Mesenchymal stem cell (in vitro differentiated cells and primary cell): Measurements from ENCODE around the gene CPT1B.

Source experiments
- DNase-seq: peaks from one replicate; pipeline ENCODE4 v3.0.0-alpha.2; 2013
- H2AFZ ChIP-seq: one replicate; pipeline ENCODE4 v1.6.1; 2013; ENCODE audit warnings: low read depth, mild to moderate bottlenecking, control low read depth, inconsistent platforms, low read length, moderate library complexity
- H2AK5ac ChIP-seq: 2 replicates; pipeline ENCODE4 v1.6.1; 2013; ENCODE audit warnings: low read length, moderate library complexity, mild to moderate bottlenecking, inconsistent platforms; ENCODE audit not compliant: severe bottlenecking
- H2BK120ac ChIP-seq: one replicate; pipeline ENCODE4 v1.6.1; 2013; ENCODE audit warnings: low read depth, mild to moderate bottlenecking, inconsistent platforms, low read length, moderate library complexity
- H2BK12ac ChIP-seq, 2 experiments: one replicate each; pipeline ENCODE4 v1.6.1; 2013; ENCODE audit warnings: inconsistent platforms in 2 of 2, low read length in 2 of 2, mild to moderate bottlenecking in 2 of 2, moderate library complexity in 2 of 2, control low read depth in 1 of 2
- H2BK15ac ChIP-seq: one replicate; pipeline ENCODE4 v1.6.1; 2013; ENCODE audit warnings: mild to moderate bottlenecking, low read depth, inconsistent platforms; ENCODE audit not compliant: poor library complexity, severe bottlenecking
- H2BK5ac ChIP-seq: 2 replicates; pipeline ENCODE4 v1.6.1; 2013; ENCODE audit warnings: low read depth, mild to moderate bottlenecking, low read length, control low read depth, inconsistent platforms; ENCODE audit not compliant: poor library complexity, severe bottlenecking
- H3K14ac ChIP-seq, 2 experiments: one replicate each; pipeline ENCODE4 v1.6.1; 2013; ENCODE audit warnings: inconsistent platforms in 2 of 2, low read length in 2 of 2, control low read depth in 1 of 2, mild to moderate bottlenecking in 1 of 2, moderate library complexity in 1 of 2
- H3K18ac ChIP-seq, 2 experiments: one replicate each; pipeline ENCODE4 v1.6.1; 2013; ENCODE audit warnings: inconsistent platforms in 2 of 2, low read length in 2 of 2, control low read depth in 1 of 2, low read depth in 1 of 2, mild to moderate bottlenecking in 1 of 2
- H3K23ac ChIP-seq, 2 experiments: one replicate each; pipeline ENCODE4 v1.6.1; 2013; ENCODE audit warnings: inconsistent platforms in 2 of 2, low read length in 2 of 2, mild to moderate bottlenecking in 2 of 2, moderate library complexity in 2 of 2, control low read depth in 1 of 2
- H3K27ac ChIP-seq: 2 replicates; pipeline ENCODE4 v1.5.1; 2013; ENCODE audit warnings: mild to moderate bottlenecking, moderate library complexity, low read length, control low read depth, inconsistent platforms; ENCODE audit not compliant: poor library complexity, severe bottlenecking
- H3K27me3 ChIP-seq, 2 experiments: 2 replicates each; pipeline versions ENCODE4 v1.6.1 to v1.7.0; 2013; ENCODE audit warnings: low read length in 2 of 2, mild to moderate bottlenecking in 2 of 2, moderate library complexity in 2 of 2, control low read depth in 1 of 2, inconsistent platforms in 1 of 2; ENCODE audit not compliant: control insufficient read depth in 1 of 2, insufficient read depth in 1 of 2
- H3K36me3 ChIP-seq, 2 experiments: 2 replicates each; pipeline versions ENCODE4 v1.6.1 to v1.7.0; 2013; ENCODE audit warnings: low read length in 2 of 2, control low read depth in 1 of 2, inconsistent platforms in 1 of 2, low read depth in 1 of 2, mild to moderate bottlenecking in 1 of 2; ENCODE audit not compliant: insufficient read depth in 2 of 2, control insufficient read depth in 1 of 2
- H3K4ac ChIP-seq, 2 experiments: one replicate each; pipeline ENCODE4 v1.6.1; 2013; ENCODE audit warnings: inconsistent platforms in 2 of 2, low read length in 2 of 2, mild to moderate bottlenecking in 2 of 2, moderate library complexity in 2 of 2, control low read depth in 1 of 2, low read depth in 1 of 2
- H3K4me1 ChIP-seq: 2 replicates; pipeline ENCODE4 v1.6.1; 2013; ENCODE audit warnings: low read depth, low read length, control low read depth; ENCODE audit not compliant: control insufficient read depth, insufficient read depth
- H3K4me2 ChIP-seq: 2 replicates; pipeline ENCODE4 v1.6.1; 2013; ENCODE audit warnings: low read length, mild to moderate bottlenecking, inconsistent platforms; ENCODE audit not compliant: poor library complexity, severe bottlenecking
- H3K4me3 ChIP-seq, 2 experiments: 2 replicates each; pipeline versions ENCODE4 v1.5.1 to v1.7.0; 2013; ENCODE audit warnings: low read length in 2 of 2, mild to moderate bottlenecking in 2 of 2, control low read depth in 1 of 2, low read depth in 1 of 2; ENCODE audit not compliant: insufficient read depth in 1 of 2
- H3K79me1 ChIP-seq: replicated peaks from 2 replicates; pipeline ENCODE4 v1.6.1; 2013; ENCODE audit warnings: mild to moderate bottlenecking, control low read depth, low read length, inconsistent platforms; ENCODE audit not compliant: poor library complexity, severe bottlenecking
- H3K9ac ChIP-seq: 2 replicates; pipeline ENCODE4 v1.7.0; 2013; ENCODE audit warnings: mild to moderate bottlenecking, low read length, moderate library complexity
- H3K9me3 ChIP-seq: 2 replicates; pipeline ENCODE4 v1.7.0; 2013; ENCODE audit warnings: mild to moderate bottlenecking, low read length; ENCODE audit not compliant: control insufficient read depth
- H4K8ac ChIP-seq: one replicate; pipeline ENCODE4 v1.6.1; 2013; ENCODE audit warnings: inconsistent platforms, mild to moderate bottlenecking, low read length, moderate library complexity
- H4K91ac ChIP-seq: one replicate; pipeline ENCODE4 v1.6.1; 2013; ENCODE audit warnings: mild to moderate bottlenecking, low read length, inconsistent platforms
- WGBS: methylation state at CpG from one replicate; pipeline ENCODE4 v1.1.7; 2013; ENCODE audit warnings: mixed read lengths; 5-methylcytosine and 5-hydroxymethylcytosine counted together

Gene CPT1B

DNA sequence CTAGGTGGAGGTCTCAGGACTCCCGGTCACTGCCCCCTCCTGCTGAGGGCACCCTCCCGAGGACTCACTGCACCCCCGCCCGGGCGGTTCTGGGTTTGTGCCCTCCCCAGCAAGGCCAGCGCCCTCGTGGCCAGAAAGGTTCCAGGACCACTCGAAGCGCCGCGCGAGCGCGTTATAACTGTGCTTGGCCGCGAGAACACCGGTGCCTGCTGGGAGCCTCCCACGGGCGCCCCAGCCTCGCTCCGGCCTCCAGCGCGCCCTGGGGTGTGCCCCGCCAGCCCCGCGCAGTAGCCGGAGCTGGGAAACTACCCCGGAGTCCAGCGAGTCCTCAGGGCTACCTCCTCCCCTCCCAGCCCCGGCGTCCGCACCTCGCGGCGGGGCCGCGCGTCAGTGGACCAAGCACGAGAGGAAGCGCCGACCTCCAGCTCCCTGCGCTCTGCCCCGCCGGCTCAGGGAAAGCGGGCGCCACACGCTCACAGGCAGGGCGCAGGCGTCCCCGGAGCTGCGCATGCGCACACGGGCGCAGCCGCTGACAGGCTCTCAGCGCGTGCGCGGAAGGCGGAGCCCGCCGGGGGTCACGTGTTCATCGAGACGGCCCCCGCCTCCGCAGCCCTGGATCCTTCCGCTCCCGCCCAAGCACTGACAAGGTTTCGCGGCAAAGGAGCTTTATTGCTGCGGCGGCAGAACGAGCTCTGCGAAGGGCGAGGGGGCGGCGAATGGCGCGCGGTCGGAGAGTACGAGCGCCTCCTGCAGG lies 52.9 kb downstream of the CPT1B start, which contains the start of gene SCO2:
Gene SCO2, minus strand, starts transcription at position 495 of the 754 bp plus-strand sequence. CDS start 1,187 bp downstream, outside the sequence.
- peak within 1 kb of the TSS; percentile 63 for H2BK5ac ChIP-seq
- H4K8ac ChIP-seq = peak within 1 kb of the TSS; percentile 88
- H2BK12ac ChIP-seq = peak within 1 kb of the TSS in 1 of 2 experiments; percentile 90
- H3K4ac ChIP-seq = peak within 1 kb of the TSS; percentile 91 to 99
- peak within 1 kb of the TSS; percentile 80 for H2BK120ac ChIP-seq
- H3K4me1 ChIP-seq = peaks cover 38% of the 10 kb centered on the region
- H2AFZ ChIP-seq = peak within 1 kb of the TSS; percentile 64
- H3K18ac ChIP-seq = peak within 1 kb of the TSS; percentile 86 to 98
- no peak within 1 kb of the TSS for H2AK5ac ChIP-seq
- H3K9ac ChIP-seq = peak within 1 kb of the TSS; percentile 94
- peak within 1 kb of the TSS; percentile 98 for H4K91ac ChIP-seq
- peak within 1 kb of the TSS; percentile 9 to 98 for H3K14ac ChIP-seq
- peak within 1 kb of the TSS; percentile 80 to 84 for H3K4me3 ChIP-seq
- peak within 1 kb of the TSS; percentile 64 for H3K27ac ChIP-seq
- peak; percentile 97 for DNase-seq
- peak within 1 kb of the TSS; percentile 86 for H3K4me2 ChIP-seq
- H3K27me3 ChIP-seq = peaks cover 0 to 6% of the 10 kb centered on the region in 2 experiments
- peak within 1 kb of the TSS in 1 of 2 experiments; percentile 83 for H3K23ac ChIP-seq
- H3K9me3 ChIP-seq = no peaks in the 10 kb centered on the region
- peak within 1 kb of the TSS; percentile 96 for H2BK15ac ChIP-seq
- H3K79me1 ChIP-seq = peaks cover 26% of the 10 kb centered on the region
- under 1% methylated on average over 76 of the region's 84 CpGs for WGBS
- peaks cover 33 to 37% of the 10 kb centered on the region in 2 experiments for H3K36me3 ChIP-seq

DNA sequence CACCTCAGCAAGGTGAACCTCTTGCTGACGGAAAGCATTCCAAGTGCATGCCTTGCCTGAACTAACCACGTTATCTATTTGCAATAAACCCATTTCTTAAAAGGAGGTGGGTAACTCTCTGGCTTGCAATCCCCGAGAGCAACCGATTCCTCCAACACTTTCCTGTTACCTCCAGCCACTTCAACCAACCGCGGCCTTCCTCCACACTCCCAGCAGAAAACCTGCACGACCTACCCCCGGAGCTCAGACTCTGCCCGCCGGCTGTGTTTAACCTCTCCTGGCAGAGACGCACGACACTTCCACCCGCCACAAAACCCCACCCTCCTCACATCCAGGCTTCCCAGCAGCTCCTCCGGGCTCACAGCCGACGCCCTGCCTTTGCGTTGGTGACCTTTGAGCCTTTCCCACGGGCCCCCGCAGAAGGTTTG lies 53.5 kb downstream of the CPT1B start:
- peak overlapping the region; percentile 94 for H3K9ac ChIP-seq
- H2BK120ac ChIP-seq = peak overlapping the region; percentile 80
- no peak for DNase-seq
- peak overlapping the region; percentile 88 for H4K8ac ChIP-seq
- H4K91ac ChIP-seq = no peak overlapping the region
- peak overlapping the region; percentile 9 to 75 for H3K4ac ChIP-seq
- peak overlapping the region; percentile 59 for H3K27ac ChIP-seq
- no peaks in the 10 kb centered on the region for H3K9me3 ChIP-seq
- H2AK5ac ChIP-seq = no peak overlapping the region
- WGBS = 18% methylated on average over 19 of the region's 19 CpGs
- peak overlapping the region; percentile 96 for H2BK15ac ChIP-seq
- H3K79me1 ChIP-seq = peaks cover 26% of the 10 kb centered on the region
- H3K27me3 ChIP-seq = peaks cover 0 to 5% of the 10 kb centered on the region in 2 experiments
- H2BK5ac ChIP-seq = no peak overlapping the region
- H2AFZ ChIP-seq = no peak overlapping the region
- peaks cover 33 to 37% of the 10 kb centered on the region in 2 experiments for H3K36me3 ChIP-seq
- H2BK12ac ChIP-seq = no peak overlapping the region
- H3K14ac ChIP-seq = peak overlapping the region in 1 of 2 experiments; percentile 63
- H3K4me2 ChIP-seq = peak overlapping the region; percentile 86
- H3K4me3 ChIP-seq = peak overlapping the region; percentile 80 to 84
- H3K23ac ChIP-seq = no peak overlapping the region
- H3K18ac ChIP-seq = peak overlapping the region; percentile 1 to 82
- peaks cover 32% of the 10 kb centered on the region for H3K4me1 ChIP-seq

DNA sequence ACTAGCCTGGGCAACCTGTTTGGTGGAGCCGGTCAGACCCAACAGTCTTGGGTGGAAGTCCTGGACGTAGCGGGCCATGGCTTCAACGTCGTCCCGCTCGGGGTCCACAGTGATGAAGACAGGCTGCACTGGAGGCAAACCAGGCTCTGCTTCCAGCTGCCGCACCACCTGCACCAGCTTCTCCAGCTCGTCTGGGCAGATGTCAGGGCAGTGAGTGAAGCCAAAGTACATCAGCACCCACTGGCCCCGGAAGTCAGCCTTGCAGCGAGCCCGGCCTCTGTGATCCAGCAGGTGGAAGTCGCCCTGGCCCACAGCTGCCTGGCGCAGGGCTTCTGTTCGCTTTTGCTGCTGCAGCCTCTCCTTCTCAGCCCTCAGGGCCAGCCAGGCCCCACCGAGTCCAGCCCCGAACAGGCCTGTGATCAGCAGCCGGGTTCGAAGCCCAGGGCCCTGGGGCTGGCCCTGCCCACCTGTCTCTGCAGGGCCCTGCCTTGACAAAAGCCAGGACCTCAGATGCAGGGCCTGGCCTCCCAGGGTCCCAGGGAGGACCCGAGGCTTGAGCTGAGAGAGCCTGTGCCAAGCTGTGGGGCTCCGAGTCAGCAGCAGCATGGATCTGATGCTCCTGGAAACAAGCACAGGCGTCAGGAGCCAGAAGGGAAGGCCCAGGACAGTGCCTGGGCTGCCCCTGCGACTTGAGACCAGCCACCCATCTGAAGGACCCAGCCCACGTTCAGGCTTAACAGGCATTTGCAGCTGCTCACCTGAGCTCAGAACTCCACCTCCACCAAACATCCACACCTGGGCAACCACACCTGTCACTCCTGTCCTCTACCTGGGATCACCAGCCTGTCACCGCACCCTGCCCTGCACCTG lies 54.2 kb downstream of the CPT1B start:
- H2BK5ac ChIP-seq = no peak overlapping the region
- peak overlapping the region; percentile 0 for H4K8ac ChIP-seq
- no peaks in the 10 kb centered on the region for H3K9me3 ChIP-seq
- peaks cover 27% of the 10 kb centered on the region for H3K4me1 ChIP-seq
- WGBS = 78% methylated on average over 25 of the region's 25 CpGs
- peak overlapping the region in 1 of 2 experiments; percentile 63 for H3K14ac ChIP-seq
- no peak overlapping the region for H2BK12ac ChIP-seq
- no peak overlapping the region for H2BK15ac ChIP-seq
- no peak overlapping the region for H3K23ac ChIP-seq
- H3K79me1 ChIP-seq = peaks cover 29% of the 10 kb centered on the region
- H4K91ac ChIP-seq = no peak overlapping the region
- H3K18ac ChIP-seq = no peak overlapping the region
- H3K4ac ChIP-seq = no peak overlapping the region
- no peak overlapping the region for H2AK5ac ChIP-seq
- peak overlapping the region; percentile 94 for H3K9ac ChIP-seq
- H3K27ac ChIP-seq = no peak overlapping the region
- peak; percentile 5 for DNase-seq
- H2BK120ac ChIP-seq = no peak overlapping the region
- H3K36me3 ChIP-seq = peaks cover 40 to 42% of the 10 kb centered on the region in 2 experiments
- peak overlapping the region; percentile 86 for H3K4me2 ChIP-seq
- peak overlapping the region; percentile 23 to 84 for H3K4me3 ChIP-seq
- no peaks in the 10 kb centered on the region for H3K27me3 ChIP-seq
- H2AFZ ChIP-seq = no peak overlapping the region

DNA sequence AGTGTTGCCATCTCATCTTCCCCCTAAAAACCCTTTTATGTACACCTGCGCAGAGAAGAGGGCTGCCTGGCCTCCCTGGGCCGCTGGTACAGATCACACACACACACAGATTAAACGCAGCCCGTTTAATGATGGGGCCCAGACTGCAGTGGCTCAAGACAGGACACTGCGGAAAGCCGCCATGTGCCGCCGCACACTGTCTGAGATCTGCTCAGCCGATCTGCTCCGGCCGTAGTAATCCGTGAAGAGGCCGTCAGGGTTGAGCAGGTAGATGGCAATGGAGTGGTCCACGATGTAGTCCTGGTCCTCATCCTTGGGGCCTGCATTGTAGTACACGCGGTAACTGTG lies 54.8 kb downstream of the CPT1B start:
- Histone ChIP-seq H4K91ac (no peak overlapping the region), H2AK5ac (no peak overlapping the region), H3K4me1 (peaks cover 26% of the 10 kb centered on the region), H2BK12ac (no peak overlapping the region), H3K4me2 (no peak overlapping the region), H2AFZ (no peak overlapping the region), H3K23ac (no peak overlapping the region), H3K27ac (no peak overlapping the region), H3K14ac (no peak overlapping the region), H3K36me3 (peaks cover 46 to 48% of the 10 kb centered on the region in 2 experiments), H2BK5ac (no peak overlapping the region), H3K18ac (no peak overlapping the region), H2BK120ac (no peak overlapping the region), H3K4me3 (no peak overlapping the region), H3K4ac (peak overlapping the region in 1 of 2 experiments; percentile 24), H3K9ac (peak overlapping the region; percentile 94), H4K8ac (no peak overlapping the region), H3K27me3 (no peaks in the 10 kb centered on the region), H3K9me3 (no peaks in the 10 kb centered on the region), H2BK15ac (no peak overlapping the region), H3K79me1 (peaks cover 29% of the 10 kb centered on the region)
- WGBS = 94% methylated on average over 16 of the region's 16 CpGs
- DNase-seq = no peak
